KOPT-K1 (cell line): ENCODE results near the gene KIAA1549.
"Not testable (repeated sequence)": the region's sequence is repeated elsewhere in the genome, so short reads cannot be mapped to it uniquely, and the experiment has no call there.

ENCODE experiments used
- H3K27ac ChIP-seq: fragments of 200-600 bp; sonication (generic); 2 replicates; pipeline ENCODE4 v1.5.1; 2016; ENCODE audit warnings: antibody characterized with exemption, mild to moderate bottlenecking, low read depth, low read length; ENCODE audit not compliant: poor library complexity, severe bottlenecking
- H3K36me3 ChIP-seq: fragments of 200-600 bp; sonication (generic); 2 replicates; pipeline ENCODE4 v1.5.1; 2017; ENCODE audit warnings: antibody characterized with exemption, mild to moderate bottlenecking, low read length, moderate library complexity; ENCODE audit not compliant: insufficient read depth
- H3K9me3 ChIP-seq: fragments of 200-600 bp; sonication (generic); 2 replicates; pipeline ENCODE4 v1.5.1; 2017; ENCODE audit warnings: antibody characterized with exemption, low read length, mild to moderate bottlenecking; ENCODE audit not compliant: insufficient read depth, poor library complexity, severe bottlenecking

KIAA1549 gene

DNA sequence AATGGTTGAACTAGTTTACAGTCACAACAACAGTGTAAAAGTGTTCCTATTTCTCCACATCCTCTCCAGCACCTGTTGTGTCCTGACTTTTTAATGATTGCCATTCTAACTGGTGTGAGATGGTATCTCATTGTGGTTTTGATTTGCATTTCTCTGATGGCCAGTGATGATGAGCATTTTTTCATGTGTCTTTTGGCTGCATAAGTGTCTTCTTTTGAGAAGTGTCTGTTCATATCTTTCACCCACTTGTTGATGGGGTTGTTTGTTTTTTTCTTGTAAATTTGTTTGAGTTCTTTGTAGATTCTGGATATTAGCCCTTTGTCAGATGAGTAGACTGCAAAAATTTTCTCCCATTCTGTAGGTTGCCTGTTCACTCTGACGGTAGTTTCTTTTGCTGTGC is 40.6 kb downstream of the KIAA1549 start:
- H3K27ac ChIP-seq, H3K9me3 ChIP-seq, H3K36me3 ChIP-seq: not testable (repeated sequence)

DNA sequence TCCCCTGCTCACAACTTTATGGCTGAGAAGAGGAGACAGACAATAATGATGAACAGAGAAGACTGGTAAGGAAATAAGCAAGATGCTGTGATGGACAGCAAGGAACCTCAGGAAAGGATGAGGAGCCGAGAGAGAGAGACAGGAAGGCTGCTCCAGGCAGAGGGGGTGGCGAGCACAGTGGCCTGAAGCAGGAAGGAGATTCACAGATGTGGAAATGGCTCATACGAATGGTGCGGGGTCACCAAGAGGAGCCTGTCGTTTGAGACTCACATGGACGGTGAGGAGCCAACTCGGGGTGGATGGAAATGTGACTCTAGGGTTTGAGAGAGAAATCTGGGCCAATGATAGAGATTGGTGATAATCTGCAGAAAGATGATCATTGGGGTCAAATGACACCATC is 43.7 kb downstream of the KIAA1549 start:
- Histone ChIP-seq H3K9me3 (no peaks in the 10 kb centered on the region), H3K27ac (no peak overlapping the region), H3K36me3 (no peaks in the 10 kb centered on the region)

DNA sequence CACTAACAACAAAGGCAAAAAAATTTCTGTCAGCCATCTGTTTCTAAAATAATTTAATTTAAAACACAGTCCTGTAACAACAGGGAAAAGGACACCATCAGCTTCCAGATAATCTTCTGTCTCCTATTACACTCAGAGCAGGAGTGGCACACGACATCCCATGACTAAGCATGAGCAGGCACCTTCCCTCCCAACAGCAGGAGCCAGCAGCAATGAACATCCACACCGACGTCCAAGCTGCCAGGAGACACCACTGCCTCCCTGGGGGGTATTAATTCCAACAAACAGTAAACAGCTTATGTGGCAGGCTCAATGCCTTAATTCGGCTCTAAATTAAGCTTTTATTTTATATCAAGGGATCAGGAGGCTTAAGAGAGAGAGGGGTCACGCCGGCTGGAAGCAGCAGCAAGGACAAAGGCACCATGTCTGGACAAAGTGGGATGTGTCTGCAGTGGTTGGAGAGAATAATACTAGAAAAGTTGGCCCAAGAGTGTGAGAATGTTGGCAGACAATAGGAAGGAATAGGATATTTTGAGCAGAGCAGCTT is 45.7 kb downstream of the KIAA1549 start:
- Histone ChIP-seq H3K27ac (no peak overlapping the region), H3K9me3 (no peaks in the 10 kb centered on the region), H3K36me3 (no peaks in the 10 kb centered on the region)

DNA sequence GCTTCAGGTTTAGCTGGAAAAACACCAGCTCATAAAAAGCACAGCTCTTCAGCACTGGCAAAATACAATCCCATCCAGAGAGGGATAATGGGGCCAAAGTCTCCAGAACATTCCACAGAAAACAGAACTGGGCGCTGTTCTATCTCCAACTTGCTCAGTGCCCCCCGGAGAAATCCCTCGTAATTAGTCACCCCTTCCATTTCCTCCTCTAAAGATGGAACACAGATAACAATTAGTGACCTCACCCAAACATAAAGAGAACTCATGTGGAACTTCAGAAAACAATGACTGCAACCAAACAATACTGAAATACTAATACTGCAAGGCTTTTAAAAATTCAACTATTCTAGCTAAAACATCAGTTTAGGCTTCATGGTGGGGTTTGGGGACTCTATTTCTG is 46.3 kb downstream of the KIAA1549 start:
- H3K36me3 ChIP-seq = no peaks in the 10 kb centered on the region
- no peaks in the 10 kb centered on the region for H3K9me3 ChIP-seq
- no peak overlapping the region for H3K27ac ChIP-seq

DNA sequence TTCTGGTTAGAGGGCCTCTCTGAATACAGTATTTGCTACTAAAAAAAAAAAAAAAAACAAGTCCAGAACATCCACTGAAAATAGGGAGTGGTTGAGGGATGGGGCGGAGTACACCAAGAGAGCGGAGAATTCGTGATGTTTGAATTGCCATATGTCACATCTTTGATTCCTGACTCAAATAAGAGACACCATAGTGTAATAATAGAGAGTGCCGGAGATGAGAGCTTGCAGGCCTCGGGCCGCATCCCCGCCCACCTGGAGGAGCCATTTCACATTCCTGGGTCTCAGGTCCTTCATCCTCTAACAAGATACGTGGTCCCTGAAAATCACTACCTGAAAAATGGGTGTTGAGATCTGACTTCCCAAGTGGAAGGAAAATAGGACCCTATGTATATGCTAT is 46.8 kb downstream of the KIAA1549 start:
- Histone ChIP-seq H3K9me3 (no peaks in the 10 kb centered on the region), H3K27ac (no peak overlapping the region), H3K36me3 (no peaks in the 10 kb centered on the region)

DNA sequence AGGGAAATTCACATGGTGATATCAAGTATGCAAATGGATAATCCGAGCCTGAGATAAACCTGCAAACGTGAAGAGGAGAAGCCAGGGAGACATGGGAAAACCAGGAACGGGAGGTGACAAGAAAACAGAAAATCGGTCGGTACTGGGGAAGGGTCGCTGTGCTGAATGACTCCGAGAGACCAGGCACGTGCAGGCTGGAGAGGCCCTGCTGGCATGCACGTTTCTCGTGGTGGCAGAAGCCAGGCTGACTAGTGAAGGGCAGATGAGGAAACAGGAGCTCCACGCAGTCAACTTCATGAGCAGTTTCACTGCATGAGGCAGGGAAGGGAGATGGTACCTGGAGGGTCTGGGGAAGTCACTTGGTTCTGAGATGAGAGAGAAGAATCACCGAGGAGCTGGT is 48.3 kb downstream of the KIAA1549 start:
- Histone ChIP-seq H3K27ac (no peak overlapping the region), H3K36me3 (no peaks in the 10 kb centered on the region), H3K9me3 (no peaks in the 10 kb centered on the region)

DNA sequence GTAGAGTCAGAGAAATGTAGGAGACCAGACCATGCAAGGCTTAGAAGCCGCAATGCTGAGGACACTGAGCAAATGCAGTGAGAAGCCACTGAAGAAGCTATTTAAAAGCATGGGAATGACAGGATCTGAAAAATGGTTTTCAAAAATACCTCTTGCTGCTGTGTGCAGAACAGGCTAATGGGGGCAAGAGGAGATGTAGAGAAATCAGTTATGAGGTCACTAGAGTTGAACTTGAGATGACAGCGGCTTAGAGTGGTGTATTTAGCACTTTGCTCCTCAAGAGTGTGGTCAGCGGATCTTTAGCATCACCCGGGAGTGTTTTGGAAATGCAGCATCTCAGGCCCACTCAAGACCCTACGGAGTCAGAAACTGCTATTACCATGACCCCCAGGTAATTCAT is 48.8 kb downstream of the KIAA1549 start:
- Histone ChIP-seq H3K9me3 (no peaks in the 10 kb centered on the region), H3K27ac (no peak overlapping the region), H3K36me3 (no peaks in the 10 kb centered on the region)

DNA sequence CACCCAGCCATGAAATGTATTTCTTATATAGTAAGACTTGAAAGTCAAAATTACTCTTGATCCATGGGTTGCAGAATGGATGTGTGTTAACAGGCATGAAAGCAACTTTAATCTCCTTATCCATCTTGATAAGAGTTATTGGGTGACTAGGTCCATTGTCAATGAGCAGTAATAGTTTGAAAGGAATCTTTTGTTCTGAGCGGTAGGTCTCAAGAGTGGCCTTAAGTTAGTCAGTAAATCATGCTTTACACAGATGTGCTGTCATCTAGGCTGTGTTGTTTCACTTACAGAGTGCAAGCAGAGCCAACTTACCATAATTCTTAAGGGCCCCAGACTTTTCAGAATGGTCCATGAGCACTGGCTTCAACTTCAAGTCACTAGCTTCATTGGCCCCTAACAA is 51.2 kb downstream of the KIAA1549 start:
- no peak overlapping the region for H3K27ac ChIP-seq
- no peaks in the 10 kb centered on the region for H3K36me3 ChIP-seq

DNA sequence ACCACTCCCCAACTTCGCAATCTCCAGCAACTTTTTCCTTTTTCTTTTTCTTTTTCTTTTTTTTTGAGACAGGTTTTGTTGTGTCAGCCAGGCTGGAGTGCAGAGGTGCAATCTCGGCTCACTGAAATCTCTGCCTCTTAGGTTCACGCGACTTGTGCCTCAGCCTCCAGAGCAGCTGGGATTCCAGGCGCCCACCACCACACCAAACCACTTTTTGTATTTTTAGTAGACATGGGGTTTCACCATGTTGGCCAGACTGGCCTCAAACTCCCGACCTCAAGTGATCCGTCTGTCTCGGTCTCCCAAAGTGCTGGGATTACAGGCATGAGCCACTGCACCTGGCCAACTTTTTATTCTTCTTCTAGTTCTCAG is 55.0 kb downstream of the KIAA1549 start:
- Histone ChIP-seq H3K9me3 (no peaks in the 10 kb centered on the region), H3K36me3 (no peaks in the 10 kb centered on the region), H3K27ac (no peak overlapping the region)

More for the DNA sequence above, 51.2 kb downstream of the KIAA1549 start:
- H3K9me3 ChIP-seq = no peaks in the 10 kb centered on the region

DNA sequence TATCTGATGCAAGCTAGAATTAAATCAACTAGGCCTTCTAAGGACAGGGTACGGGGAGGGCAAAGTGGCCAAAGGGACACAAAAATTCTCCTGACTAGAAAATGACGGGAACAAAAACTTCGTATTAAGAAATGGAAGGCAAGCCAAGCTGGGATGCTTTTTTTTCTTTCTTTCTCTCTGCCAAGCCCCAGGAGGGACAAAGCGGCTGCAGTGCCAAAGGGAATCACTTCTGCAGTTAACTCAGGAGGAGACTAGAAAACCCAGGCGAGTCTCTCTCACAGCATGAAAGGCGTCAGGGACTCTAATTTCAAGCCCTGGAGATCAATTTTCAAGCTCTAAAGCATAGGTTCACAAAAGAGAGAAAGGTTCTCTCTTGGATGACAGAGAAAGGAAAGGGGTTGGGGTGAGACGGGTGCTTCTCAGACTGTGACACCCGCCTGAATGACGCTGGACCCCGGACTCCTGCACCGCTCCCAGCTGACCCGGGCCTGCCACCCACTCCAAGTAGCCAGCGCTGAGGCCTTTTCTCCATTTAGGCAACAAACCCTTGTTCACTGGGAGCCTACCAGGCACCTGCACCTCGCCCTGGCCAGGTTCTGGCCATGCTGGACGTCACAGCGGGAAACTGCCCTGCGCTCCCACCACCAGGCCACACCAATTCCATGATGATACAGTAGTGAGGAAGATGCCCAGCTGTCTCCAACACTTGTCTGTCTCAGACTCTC is 56.5 kb downstream of the KIAA1549 start:
- H3K27ac ChIP-seq = no peak overlapping the region
- H3K36me3 ChIP-seq = no peaks in the 10 kb centered on the region
- H3K9me3 ChIP-seq = no peaks in the 10 kb centered on the region

DNA sequence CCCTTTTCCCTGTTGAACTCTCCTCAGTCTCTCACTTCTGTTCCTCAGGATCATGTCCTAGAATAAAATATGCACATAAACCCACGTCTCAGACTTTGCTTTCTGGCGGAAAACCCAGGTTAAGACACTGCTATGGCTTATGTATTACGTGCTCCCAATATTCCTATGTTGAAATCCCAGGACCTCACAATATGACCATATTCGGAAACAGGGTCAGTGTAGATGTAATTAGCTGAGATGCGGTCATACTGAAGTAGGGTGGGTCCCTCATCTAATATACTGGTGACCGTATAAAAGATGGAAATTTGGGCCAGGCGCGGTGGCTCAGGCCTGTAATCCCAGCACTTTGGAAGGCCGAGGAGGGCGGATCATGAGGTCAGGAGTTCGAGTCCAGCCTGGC is 59.9 kb downstream of the KIAA1549 start:
- no peaks in the 10 kb centered on the region for H3K9me3 ChIP-seq
- H3K36me3 ChIP-seq = no peaks in the 10 kb centered on the region
- H3K27ac ChIP-seq = no peak overlapping the region

DNA sequence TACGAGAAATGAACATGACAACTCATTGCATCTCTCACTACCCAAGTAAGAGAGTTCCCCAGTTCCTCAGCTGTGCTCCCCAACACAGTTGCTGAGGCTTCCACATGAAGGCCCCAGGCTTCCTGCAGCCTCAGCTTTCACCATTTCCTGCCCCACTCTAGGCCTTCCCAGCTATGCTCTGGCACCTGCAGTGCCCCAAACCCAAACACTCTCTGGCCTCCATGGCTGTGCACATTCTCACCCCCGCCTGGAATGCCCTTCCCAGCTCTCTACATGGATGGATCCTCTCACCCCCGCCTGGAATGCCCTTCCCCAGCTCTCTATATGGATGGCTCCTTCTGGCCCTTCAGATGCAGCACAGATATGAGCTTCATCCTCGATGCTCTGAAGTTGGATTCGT is 61.3 kb downstream of the KIAA1549 start:
- H3K27ac ChIP-seq = peak overlapping the region; percentile 29
- no peaks in the 10 kb centered on the region for H3K9me3 ChIP-seq
- H3K36me3 ChIP-seq = no peaks in the 10 kb centered on the region

DNA sequence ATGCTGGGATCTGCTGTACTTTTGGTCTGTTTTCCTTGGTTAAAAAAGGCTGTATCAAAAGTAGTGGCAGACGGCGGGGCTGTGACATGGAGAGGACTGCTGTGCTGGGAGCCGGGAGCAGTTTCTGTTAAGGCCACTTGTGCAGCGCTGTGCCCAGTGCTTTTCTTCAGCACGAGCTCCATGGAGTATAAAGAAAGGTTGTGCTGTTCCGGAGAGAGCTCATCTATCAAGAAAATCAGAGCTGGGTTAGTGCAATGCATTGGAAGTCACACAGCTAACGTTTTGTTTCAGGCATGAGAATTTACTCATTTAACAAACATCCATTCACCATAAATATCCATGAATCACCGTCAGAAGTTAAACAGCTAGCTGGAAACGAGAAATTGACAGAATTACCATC is 62.0 kb downstream of the KIAA1549 start:
- Histone ChIP-seq H3K27ac (peak overlapping the region; percentile 29), H3K36me3 (no peaks in the 10 kb centered on the region), H3K9me3 (no peaks in the 10 kb centered on the region)

DNA sequence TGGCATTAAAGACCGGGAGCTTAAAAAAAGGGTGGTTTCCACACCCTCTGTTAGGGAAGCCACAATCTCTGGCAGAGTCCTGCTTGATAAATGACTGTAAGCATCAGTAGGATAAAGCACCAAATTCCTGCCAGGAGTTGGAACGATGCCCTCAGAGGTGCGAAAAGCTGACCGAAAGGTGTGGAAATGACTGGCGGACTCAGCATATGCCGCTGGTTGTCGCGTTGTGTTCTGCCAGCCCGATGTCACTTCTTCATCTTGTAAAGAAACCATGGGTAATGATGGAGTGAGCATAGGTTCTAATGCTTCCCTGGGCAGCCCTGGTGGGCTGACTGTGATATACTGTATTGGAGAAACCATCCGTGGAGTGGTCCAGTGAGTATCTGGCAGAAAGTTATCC is 62.4 kb downstream of the KIAA1549 start:
- H3K9me3 ChIP-seq = no peaks in the 10 kb centered on the region
- H3K27ac ChIP-seq = no peak overlapping the region
- H3K36me3 ChIP-seq = no peaks in the 10 kb centered on the region

DNA sequence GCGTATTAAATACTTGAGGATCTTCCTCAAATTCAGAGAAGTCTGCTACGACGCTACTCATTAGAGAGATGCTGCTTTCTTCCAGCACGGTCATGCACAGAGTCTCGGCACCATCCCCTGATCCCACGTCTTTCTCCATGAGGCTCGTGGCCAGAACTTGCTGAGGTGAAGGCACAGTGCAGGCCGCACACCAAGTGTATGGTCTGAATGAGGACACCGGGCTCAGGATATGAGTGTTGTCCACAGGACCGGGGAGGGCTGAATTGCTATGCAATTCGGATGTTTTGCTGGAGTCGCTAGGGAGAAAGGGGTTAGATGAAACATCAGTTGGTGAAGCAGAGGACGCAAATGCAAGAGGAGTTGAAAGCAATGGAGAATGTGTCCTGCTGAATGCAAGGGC is 63.0 kb downstream of the KIAA1549 start:
- H3K27ac ChIP-seq = no peak overlapping the region
- H3K9me3 ChIP-seq = no peaks in the 10 kb centered on the region
- H3K36me3 ChIP-seq = no peaks in the 10 kb centered on the region

DNA sequence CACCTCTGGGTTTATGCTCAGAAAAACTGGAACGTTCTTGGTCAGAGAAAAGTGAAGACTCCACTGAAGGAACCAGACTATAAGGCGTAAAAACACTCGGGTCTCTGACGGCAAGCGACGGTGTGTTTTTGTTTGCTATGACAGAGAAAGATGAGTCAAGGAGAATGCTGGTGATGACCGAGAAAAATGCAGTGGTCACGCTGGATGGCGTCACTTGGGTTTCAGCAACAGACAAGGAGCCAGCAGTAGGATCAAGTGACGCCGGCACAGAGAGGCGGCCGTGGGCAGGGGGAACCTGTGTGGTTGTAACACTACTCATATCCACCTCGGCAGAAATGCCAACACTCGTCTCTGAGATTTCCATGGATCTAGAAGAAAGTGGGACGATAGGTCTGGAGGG is 63.4 kb downstream of the KIAA1549 start:
- H3K9me3 ChIP-seq = no peaks in the 10 kb centered on the region
- no peaks in the 10 kb centered on the region for H3K36me3 ChIP-seq
- H3K27ac ChIP-seq = no peak overlapping the region
